Sigmoid colon (tissue), 4 donors: ENCODE measurements around the gene FKBP14.

Source experiments
- CTCF ChIP-seq, 4 experiments: fragments of 450-650 bp in 3 of 4; fragments of 200-600 bp in 1 of 4; IDR thresholded peaks; one replicate each; pipeline ENCODE4 v1.5.1; 2016 to 2019; ENCODE audit warnings: antibody characterized with exemption in 4 of 4, mild to moderate bottlenecking in 3 of 4, moderate library complexity in 2 of 4
- EP300 ChIP-seq, 4 donors: sonication (generic); formaldehyde crosslinking; IDR thresholded peaks; one replicate each; pipeline ENCODE4 v1.6.1; 2017; ENCODE audit warnings: antibody characterized with exemption in 4 of 4
- POLR2A ChIP-seq, 2 donors: fragments of 450-650 bp; IDR thresholded peaks; one replicate each; pipeline ENCODE4 v1.6.1; 2016; ENCODE audit warnings: antibody characterized with exemption in 2 of 2, mild to moderate bottlenecking in 2 of 2, moderate library complexity in 2 of 2
- POLR2AphosphoS5 ChIP-seq, 4 donors: sonication (generic); formaldehyde crosslinking; IDR thresholded peaks; one replicate each; pipeline ENCODE4 v1.6.1; 2017; ENCODE audit warnings: antibody characterized with exemption in 4 of 4

- no peak for TF ChIP-seq CTCF (IDR thresholded peaks at IDR 0.05)
- TF ChIP-seq POLR2A (IDR thresholded peaks at IDR 0.05): no peak
- no peak for TF ChIP-seq EP300 (IDR thresholded peaks at IDR 0.05)
- no peak for TF ChIP-seq POLR2AphosphoS5 (IDR thresholded peaks at IDR 0.05)
Measured at GRCh38 chr7:30070052-30070451, 43.5 kb upstream of the FKBP14 start.
